GM20431 (cell line): ENCODE measurements around the gene MLLT3.

Source experiments
- in situ Hi-C: fragments of 300-500 bp; cut with MseI, MboI; formaldehyde crosslinking; loops from one replicate; pipeline ENCODE4 v1.15.0; 2020; ENCODE audit warnings: low sequenced_read_pairs; ENCODE audit not compliant: unreplicated experiment

Gene MLLT3

DNA sequence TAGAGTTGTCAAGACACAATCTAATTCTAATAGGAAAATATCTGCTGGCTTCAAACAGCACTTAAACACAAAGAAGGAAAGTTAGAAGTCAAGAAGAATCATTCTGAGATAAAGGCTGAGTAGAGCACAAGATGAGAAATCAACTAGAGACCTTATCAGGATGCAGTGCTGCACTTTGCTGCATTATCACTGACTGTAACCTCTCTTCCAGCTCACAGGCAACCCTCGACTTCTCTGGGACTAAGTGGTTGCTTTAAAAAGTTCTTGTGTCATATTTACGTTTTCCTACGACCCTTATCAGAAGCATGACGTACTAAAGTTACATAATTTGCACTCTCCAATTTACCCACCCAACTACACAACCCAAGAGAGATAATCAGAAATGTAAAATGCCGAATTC is 176.1 kb downstream of the MLLT3 start:
- in situ Hi-C loops = no loop called here

DNA sequence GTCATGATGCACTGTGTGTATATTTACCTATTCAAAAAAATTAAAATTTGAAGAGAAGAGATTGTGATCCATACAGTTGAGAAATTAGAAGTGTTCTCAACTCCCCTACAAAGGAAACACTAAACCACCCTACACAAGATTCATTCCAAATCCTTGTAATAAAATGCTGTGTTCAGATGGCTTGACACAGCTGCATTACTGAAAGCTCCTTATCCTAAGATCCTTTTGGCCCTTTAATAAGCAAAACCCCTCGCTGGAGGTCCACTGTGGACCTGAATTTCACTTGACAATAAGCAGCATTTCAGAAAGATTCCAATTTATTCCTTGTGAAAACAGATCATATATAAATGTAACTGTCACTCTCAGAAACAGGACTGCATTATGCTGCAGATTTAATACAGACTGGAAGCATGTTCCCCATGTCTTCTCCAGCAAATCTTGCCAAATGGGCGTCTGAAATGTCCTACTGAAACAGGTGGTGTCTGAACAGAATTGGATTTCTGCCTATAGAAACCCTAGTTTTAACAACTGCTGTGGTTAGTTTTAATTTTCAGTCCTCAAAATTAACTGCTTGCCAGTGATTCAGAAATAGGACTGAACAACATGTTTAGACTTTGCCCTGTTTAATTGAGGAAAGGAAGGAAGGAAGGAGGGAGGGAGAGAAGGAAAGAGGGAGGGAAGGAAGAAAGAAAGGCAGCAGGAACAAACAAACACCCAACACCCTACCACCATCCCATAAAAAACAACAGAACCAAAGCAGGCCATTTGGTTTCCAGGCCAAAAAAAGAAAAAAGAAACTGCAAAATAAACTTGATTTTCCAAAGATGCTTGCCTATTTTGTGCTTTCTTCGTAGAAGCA is 179.6 kb downstream of the MLLT3 start:
- in situ Hi-C loops = no loop called here

DNA sequence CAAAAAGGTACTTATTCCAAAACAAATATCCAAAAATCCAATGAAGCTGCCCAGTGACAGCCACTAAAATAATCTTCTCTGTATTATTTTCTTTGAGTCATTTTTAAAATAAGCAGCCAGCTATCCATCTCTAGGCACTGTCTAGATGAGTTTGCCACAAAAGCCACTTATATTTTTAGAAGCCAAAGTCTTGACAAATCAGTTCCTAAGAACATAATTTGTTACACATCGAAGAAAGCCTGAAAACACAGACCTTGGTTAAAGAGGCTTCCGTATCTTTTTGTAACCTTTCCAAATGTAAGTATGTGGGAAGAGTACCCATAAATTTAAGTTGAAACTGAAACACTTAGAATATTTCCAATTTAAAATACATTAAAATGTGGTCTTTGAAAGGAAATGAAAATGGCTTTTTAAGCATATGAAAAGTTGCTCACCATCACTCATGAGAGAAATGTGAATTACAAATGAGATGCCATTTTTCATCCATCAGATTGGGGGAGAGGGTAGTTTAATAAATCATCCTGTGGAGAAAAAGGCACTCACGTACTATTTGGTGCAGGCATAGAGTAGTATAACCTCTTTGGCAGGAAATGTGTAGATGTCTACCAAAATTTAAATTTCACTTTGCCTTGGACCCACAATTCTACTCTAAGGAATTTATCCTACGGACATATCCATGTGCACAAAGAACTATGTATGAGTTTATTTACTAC is 180.4 kb downstream of the MLLT3 start:
- in situ Hi-C loops = no loop called here

DNA sequence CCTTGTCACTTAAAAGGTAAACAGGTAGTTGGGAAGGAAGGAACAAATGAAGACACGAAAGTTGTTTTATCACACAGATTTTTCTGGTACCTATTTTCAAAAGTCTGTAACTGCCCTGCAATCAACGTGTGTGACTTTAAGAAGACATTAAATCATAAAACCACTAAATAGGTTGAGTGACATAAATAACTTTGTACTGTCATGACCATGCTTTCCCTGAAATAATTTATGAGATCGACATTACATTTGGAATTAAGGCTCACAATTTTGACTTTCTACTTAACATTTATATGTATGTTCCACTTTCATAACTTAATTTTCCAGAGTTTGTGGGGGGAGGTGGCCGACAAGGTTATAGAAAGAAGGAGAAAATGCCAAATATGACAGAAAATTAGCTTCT is 181.1 kb downstream of the MLLT3 start:
- in situ Hi-C loops = no loop called here

DNA sequence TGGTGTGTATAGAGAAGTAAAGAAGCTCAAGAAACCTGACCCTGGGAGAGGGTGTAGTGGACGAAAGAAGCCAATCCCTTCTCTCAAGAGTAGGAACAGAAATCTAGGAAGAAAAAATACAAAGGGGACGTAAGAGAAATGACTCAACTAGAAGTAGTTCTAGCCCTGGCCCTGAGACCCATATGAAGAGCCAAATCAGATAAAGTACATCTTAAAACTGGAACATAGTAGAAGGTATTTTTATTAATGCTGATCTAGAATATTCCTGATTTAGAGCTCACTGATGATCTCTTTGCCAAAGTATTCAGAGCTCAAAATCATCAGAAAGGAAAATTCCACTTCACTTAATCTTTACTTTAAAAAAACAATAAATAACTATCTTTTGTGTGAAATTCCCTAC is 184.8 kb downstream of the MLLT3 start:
- in situ Hi-C loops = no loop called here

DNA sequence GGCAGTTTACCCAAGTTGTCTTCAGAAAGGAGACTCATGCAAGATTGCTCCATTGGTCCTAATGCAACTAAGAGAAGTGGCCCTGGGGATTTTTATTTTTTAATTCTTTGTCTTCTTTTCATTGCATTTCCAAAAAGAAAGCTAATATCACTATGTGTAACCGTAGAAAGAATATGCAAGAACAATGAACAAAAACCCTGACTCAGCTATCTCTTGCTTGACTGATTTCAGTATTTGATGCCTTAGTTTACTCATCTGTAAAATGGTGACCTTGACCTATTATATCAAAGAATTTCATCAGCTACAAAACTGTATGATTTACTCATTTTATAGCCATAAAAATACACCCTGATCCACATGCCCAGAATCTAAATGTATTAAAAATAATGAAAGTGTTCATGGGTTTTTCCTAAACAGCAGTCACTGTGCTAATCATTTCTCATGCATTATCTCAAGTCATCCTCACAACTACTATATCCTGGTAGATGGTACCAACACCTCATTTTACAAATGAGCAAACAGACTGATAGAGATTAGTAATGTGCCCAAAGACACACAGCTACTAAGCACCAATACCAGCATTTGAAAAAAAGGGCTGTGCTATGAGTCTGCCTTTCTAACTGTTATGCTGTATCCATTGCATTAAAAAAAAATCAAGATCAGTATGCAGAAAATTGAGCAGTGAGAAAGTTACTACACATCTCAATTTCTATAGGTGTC is 185.7 kb downstream of the MLLT3 start:
- in situ Hi-C loops = no loop called here

DNA sequence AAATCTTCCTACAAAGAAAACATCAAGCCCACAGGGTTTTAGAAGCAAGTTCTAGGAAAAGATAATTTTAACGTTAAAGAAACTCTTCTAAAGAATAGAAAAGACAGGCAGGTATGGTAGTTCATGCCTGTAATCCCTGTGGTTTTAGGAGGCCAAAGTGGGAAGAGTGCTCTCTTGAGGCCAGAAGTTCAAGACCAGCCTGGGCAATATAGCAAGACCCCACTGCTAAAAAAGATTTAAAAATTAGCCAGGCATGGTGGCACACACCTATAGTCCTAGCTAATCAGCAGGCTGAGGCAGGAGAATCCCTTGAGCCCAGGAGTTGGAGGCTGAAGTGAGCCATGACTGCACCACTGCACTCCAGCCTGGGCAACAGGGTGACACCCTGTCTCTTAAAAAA is 193.3 kb downstream of the MLLT3 start:
- in situ Hi-C loops = no loop called here

DNA sequence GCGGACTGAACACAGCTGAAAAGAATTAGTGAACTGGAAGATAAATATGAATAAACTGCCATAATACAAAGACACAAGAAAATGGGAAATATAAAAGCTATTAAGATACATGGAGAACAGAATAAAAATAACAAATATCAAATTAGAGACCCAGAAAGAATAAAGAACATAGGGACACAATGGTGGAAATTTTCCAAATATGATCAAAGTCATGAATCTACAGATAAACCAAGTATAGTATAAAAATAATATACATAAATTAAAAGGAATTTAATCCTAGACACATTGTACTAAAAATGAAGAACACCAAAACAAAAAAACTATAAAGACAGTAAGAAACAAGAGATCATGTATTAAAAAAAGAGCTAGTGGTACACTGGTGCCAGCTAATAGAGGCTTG is 194.9 kb downstream of the MLLT3 start:
- in situ Hi-C loops = no loop called here

DNA sequence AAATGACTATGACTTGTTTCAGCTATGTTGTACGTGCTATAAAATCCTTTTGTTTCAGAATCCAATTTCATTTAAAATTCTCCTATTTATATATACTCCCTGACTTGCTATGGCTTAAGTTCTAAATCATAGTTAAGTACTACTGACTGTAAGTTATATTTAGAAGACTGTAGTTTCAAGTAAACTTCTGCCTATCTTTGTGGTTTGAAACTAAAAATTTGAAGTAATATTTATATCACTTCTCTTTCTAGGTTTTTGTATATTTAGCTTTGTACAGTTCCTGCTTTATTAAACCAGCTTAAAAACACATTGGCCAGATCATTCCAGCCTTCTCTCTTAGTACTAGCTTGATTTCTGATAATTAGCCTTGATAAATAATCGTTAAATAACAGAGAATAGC is 196.3 kb downstream of the MLLT3 start:
- in situ Hi-C loops = no loop called here

DNA sequence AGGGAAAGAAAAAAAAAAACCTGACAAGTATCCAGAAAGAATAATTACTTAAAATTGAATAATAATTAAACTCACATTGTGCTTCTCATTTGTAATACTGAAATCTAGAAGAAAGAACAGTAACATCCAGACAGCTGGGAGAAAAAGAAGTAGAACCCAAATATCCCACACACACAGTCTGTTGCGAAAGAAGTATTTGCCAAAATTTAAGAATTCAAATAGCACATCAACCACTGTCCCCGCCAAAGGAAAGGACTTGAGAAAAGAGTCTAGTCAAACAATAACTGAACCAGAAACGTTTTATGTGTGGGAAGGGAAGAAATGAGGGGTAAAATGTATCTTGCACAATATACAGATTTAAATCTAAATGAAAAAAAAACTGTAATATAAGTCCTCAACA is 202.8 kb downstream of the MLLT3 start:
- in situ Hi-C loops = no loop called here

DNA sequence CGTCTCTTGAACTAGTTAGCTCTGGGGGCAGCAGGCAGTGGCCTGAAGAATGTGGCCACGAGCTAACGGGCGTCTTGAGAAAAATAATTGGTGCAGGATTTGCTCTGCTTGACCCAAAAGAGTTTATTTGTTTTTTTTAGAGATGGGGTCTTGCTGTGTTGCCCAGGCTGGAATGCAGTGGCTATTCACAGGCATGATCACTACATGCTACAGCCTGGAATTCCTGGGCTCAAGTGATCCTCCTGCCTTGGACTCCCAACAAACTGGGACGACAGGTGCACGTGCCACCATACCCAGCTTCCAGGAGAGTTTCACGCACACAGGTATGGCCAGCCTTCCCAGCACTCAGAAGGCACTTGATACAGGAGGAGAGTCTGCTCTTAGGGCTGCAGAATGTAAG is 203.8 kb downstream of the MLLT3 start:
- in situ Hi-C loops = no loop called here

DNA sequence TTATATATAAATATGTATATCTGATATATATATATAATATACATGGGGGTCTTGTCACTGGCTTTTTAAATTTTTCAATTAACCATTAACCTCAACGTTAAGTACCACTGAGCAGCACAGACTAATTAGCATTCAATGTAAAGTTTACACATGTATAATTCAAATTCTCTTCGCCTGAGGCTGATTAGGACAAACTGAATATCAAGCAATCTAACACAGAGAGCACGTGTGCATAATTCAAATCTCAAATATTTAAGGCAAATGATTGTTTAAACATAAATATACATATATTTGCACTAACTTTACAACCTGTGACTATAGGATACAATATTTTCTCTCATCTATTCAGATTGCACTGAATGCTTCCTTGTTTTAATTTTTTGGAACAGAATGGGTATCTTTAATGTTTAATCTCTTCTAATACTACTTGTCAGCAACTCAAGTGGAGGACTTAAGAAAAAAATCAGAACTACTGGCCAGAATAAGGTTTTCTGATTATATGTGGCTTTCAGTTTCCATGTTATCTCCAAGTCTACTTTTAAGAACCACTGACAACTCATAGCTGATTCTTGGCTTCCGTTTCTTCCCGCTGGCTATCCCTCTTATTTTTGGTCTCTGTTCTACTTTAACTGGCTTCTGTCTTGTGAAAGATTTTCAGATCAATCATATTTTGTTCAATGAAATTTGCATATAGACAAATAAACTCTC is 204.8 kb downstream of the MLLT3 start:
- in situ Hi-C loops = no loop called here

DNA sequence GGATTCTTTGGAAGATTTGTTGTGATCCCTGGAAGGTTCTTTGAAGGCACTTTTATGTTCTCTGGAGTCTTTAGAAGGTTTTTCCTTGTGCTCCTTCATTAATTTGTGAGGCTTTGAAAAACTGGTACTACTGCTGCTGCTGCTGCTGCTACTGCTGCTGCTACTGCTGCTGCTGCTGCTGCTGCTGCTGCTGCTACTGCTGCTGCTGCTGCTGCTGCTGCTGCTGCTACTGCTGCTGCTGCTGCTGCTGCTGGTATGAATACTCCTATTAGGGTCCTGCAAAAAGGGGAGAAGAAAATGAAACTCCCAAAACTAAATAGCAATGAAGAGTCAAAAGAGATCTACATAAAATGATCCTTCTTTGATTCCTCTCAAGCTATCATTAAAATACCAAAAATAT is 208.1 kb downstream of the MLLT3 start:
- in situ Hi-C loops = no loop called here

DNA sequence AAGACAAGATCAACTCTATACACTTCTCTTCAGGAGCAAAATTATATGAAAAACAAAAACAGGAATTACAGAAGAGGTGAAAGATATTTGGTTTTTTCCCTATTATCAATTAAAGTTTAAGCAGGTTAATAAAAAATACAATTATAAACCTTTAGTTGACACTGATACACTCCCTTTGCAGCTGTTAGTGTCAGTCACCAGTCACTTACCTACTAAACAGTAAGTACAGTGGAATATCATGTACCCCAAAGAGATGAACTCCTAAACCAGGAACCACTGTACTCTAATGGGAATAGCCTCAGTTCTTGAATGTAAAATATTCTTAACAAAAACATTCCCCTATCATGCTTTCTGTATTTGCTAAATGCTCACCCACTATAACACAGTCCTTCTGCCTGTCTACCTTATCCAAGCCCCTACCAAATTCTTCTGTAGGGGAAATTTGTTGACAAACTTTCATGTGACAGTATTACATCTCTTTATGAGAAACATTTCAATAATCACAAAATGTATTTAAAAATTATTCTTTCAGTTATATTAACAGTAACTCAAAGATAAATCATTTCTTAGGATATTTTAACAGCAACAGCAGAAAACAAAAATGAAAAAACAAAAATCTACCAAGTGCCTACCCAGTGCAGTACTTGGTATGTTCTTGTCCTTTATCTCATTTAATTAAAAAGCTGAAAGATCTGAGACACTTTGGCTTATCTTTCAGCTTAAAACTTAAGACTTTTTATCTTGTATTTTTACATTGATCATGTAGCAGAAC is 212.8 kb downstream of the MLLT3 start:
- in situ Hi-C loops = no loop called here

DNA sequence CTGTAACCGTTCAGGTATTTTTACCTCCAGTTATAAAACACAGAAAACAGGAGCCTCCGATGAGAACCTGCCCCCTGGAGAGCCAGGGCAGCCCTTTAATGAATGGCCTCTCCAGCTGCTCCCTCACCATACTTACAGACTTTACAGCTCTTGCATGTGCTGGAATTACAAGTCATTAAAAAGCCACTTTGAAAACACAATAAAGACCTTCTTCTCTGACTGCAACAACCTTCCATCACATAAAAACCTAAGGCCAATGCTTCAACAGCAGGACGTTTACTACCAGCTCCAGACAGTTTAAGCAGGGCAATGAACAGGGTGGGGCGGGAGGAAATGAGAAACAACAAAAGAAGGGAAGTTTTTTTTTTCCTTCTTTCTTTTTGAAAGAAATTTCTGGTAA is 213.8 kb downstream of the MLLT3 start:
- in situ Hi-C loops = no loop called here

DNA sequence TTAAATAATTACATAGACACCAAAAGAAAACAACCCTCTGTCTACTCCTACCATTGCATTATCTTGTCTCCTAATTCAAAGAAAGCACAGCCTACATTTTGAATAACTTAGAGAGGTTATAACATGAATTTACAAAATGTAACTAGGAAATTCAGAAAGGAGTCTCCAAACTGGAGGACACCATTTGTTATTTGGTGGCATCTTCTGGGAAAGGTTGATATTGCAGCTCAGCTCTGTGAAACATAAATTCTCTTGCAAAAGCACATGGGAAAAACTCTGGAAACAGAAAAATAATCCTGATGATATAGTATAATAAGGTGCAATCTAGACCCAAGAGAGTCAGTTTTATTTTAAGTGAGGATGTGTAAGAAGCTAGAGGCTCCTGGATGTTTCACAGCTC is 215.3 kb downstream of the MLLT3 start:
- in situ Hi-C loops = no loop called here

DNA sequence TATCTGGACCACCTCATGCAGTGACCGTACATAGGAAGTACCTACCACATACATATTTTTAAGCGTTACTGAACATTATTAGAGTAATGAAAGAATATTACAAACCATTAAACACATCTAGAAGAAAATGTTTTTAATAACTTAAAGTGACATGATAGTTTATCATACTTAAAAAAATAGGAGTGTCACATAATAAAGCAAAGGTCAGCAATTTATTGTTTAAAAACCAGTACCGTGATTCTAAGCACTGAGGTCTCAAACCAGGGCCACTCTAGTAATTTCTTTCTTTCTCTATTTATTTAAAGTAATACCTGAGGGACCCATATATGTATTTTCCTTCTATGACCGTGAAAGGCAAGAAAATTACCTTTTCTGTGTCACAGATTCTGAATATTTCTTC is 216.0 kb downstream of the MLLT3 start:
- in situ Hi-C loops = no loop called here

DNA sequence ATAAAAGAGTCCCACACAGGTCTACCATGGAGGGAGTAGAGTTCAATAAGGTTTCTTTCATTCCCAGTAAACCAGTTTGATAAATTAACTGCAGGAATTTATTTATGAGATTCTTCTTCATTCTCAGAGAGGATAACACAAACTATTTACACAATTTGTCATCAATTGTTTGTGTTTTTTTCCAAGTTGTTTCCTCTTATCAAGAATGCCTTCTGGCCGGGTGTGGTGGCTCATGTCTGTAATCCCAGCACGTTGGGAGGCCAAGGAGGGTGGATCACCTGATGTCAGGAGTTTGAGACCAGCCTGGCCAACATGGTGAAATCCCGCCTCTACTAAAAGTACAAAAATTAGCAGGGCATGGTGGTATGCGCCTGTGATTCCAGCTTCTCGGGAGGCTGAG is 216.7 kb downstream of the MLLT3 start:
- in situ Hi-C loops = no loop called here

DNA sequence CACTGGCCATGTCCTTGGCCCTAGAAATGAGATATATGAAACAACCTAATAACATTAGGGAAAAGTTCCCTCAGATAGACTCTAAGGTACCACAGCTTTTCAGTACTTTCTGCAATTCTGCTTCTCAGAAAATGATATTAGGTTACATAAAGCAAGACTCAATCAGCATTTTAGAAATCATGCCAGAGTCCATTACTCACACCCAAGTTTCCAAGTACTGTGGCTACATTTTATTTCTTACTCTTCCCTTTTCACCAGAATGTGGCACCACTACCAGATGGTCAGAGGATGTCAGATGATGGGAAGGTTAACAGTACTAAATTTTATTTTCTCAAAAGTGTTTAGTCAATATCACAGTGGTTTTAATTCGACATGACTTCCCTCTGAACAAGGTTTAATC is 217.2 kb downstream of the MLLT3 start:
- in situ Hi-C loops = no loop called here
